Left lung (tissue), 10 donors: ENCODE measurements around the gene LAIR2. TPM values are rescaled to one million over a fixed set of nuclear protein-coding genes. Genes with fewer than 3 reads are reported as not detected.
A peak's percentile ranks its signal among the peaks of the same experiment; 100 is the strongest.
"Not testable (repeated sequence)": the region's sequence is repeated elsewhere in the genome, so short reads cannot be mapped to it uniquely, and the experiment has no call there.

ENCODE experiments used
- ATAC-seq: fragments of 200-7000 bp; cut with Tn5 transposase; one replicate; pipeline ENCODE4 v1.9.1; 2020; ENCODE audit warnings: moderate library complexity
- DNase-seq, 4 donors: peaks; one replicate each; pipeline ENCODE4 v3.0.0-alpha.2; 2013 to 2020
- H3K27ac ChIP-seq, 2 donors: fragments of 200-600 bp; sonication (generic) in 1 of 2; one replicate each; pipeline versions ENCODE4 v1.5.0 to v1.8.0; 2020 to 2021
- H3K27me3 ChIP-seq, 2 donors: fragments of 200-600 bp; sonication (generic) in 1 of 2; one replicate each; pipeline versions ENCODE4 v1.5.0 to v1.8.0; 2020 to 2021
- H3K36me3 ChIP-seq, 2 donors: fragments of 200-600 bp; sonication (generic) in 1 of 2; one replicate each; pipeline versions ENCODE4 v1.5.0 to v1.8.0; 2020 to 2021
- H3K4me1 ChIP-seq, 2 donors: fragments of 200-600 bp; one replicate each; pipeline ENCODE4 v1.8.0; 2021
- H3K4me3 ChIP-seq, 2 donors: fragments of 200-600 bp; sonication (generic) in 1 of 2; one replicate each; pipeline versions ENCODE4 v1.5.0 to v1.8.0; 2020 to 2021; ENCODE audit warnings: mild to moderate bottlenecking in 1 of 2
- H3K9me3 ChIP-seq, 2 donors: fragments of 200-600 bp; sonication (generic) in 1 of 2; one replicate each; pipeline versions ENCODE4 v1.5.0 to v1.8.0; 2020 to 2021
- intact Hi-C, 2 donors: fragments of 100-400 bp; cut with DNase I; formaldehyde crosslinking; loops; one replicate each; pipeline versions ENCODE4 v1.11.2 to v1.14.2; 2022
- polyA plus RNA-seq, 6 donors: library from polyadenylated mRNA; unstranded; fragments of 120-200 nt; gene quantifications; one replicate each; pipeline ENCODE4 v1.2.1, GENCODE V29; 2013; ENCODE audit not compliant: insufficient read length in 6 of 6
- total RNA-seq, 2 donors: library from RNA; stranded (reverse); fragmentation: NEBNext Ultra II Directional; extraction: Animal tissue kit (Norgen Biotek cat#: 25700); gene quantifications; one replicate each; pipeline ENCODE4 v1.2.1, GENCODE V29; 2021
- TF ChIP-seq, protein P1 (sequence below), 2 donors: fragments of 200-600 bp; sonication (generic) in 1 of 2; IDR thresholded peaks; one replicate each; pipeline versions ENCODE4 v1.5.0 to v1.8.0; 2021; ENCODE audit warnings: antibody characterized with exemption in 2 of 2
- donor health status: DM: no; HTN: yes; CAD: no.
- donor health status: DM: no; HTN: no; CAD: no.

Gene LAIR2
- total and polyA plus RNA-seq, 8 donors: 1.0 to 3.1 (median 1.4) TPM; not detected in 5

DNA sequence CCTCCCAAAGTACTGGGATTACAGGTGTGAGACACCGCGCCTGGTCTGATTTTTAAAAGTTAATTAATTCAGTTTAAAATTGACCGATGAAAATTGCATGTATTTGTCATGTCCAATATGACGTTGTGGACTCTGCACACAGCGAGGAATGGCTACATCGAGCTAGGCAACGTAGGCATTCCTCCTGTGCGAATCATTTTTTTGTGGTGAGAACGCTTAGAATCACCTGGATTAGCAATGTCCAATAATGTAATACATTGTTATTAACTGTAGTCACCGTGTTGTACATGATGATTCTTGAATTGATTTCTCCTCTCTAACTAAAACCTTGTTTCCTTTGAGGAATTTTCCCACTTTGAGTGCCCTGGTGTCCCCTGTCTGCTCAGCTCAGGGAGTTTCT, 3.4 kb downstream of the LAIR2 start:
- Histone ChIP-seq H3K27ac (no peak overlapping the region), H3K27me3 (peaks cover 0 to 63% of the 10 kb centered on the region in 2 donors), H3K4me3 (no peak overlapping the region), H3K9me3 (no peaks in the 10 kb centered on the region), H3K4me1 (no peaks in the 10 kb centered on the region), H3K36me3 (no peaks in the 10 kb centered on the region)
- TF ChIP-seq, protein P1, sequence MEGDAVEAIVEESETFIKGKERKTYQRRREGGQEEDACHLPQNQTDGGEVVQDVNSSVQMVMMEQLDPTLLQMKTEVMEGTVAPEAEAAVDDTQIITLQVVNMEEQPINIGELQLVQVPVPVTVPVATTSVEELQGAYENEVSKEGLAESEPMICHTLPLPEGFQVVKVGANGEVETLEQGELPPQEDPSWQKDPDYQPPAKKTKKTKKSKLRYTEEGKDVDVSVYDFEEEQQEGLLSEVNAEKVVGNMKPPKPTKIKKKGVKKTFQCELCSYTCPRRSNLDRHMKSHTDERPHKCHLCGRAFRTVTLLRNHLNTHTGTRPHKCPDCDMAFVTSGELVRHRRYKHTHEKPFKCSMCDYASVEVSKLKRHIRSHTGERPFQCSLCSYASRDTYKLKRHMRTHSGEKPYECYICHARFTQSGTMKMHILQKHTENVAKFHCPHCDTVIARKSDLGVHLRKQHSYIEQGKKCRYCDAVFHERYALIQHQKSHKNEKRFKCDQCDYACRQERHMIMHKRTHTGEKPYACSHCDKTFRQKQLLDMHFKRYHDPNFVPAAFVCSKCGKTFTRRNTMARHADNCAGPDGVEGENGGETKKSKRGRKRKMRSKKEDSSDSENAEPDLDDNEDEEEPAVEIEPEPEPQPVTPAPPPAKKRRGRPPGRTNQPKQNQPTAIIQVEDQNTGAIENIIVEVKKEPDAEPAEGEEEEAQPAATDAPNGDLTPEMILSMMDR (IDR thresholded peaks at IDR 0.05): no peak
- no peak for DNase-seq
- ATAC-seq: no peak
- intact Hi-C loops: no loop called here

DNA sequence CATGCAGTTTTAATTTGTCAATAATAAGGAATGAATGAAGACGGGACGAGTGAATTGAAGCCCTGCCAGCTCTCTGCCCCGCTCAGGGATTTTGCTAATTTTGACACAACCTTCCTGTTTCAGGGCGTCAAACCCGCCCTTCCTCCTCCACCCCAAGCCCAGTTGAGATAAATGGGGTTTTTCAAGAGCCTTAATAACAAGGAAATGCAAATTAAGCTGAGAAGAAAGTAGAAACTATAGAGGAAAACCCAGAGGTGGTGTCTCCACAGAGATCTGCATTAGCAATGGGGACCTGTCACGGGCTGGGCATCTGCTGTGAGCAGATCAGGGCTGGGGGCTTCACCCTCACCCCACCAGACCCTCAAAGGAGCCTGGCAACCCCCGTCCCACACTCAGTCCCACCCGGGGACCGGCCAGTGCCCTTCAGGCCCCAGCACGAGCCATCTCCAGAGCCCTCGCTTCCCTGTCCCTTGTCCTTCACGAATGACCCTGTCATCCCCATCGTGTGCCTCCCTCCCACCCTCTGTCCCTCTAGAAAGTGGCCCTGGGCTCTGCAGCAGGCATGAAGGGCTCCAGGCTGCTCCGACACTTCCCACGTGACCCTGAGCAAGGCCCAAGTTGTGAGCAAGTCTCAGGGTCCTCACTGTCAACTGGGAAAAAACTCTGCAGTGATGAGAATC, 4.5 kb downstream of the LAIR2 start:
- H3K9me3 ChIP-seq, ATAC-seq, intact Hi-C loops, H3K4me3 ChIP-seq, H3K4me1 ChIP-seq, H3K36me3 ChIP-seq, DNase-seq: not testable (repeated sequence)
- Histone ChIP-seq H3K27ac (peak overlapping the region in 1 of 2 donors; percentile 37), H3K27me3 (peaks cover 0 to 72% of the 10 kb centered on the region in 2 donors)

GRCh38 chr19:54507824-54508223, 5.2 kb downstream of the LAIR2 start:
- Histone ChIP-seq H3K27ac (no peak overlapping the region), H3K36me3 (no peaks in the 10 kb centered on the region), H3K9me3 (no peaks in the 10 kb centered on the region), H3K4me1 (no peaks in the 10 kb centered on the region), H3K27me3 (peaks cover 0 to 72% of the 10 kb centered on the region in 2 donors), H3K4me3 (no peak overlapping the region)
- no peak for ATAC-seq
- intact Hi-C loops: no loop called here
- TF ChIP-seq, protein P1 (IDR thresholded peaks at IDR 0.05): no peak
- DNase-seq: no peak

GRCh38 chr19:54508487-54508886, 5.9 kb downstream of the LAIR2 start:
- H3K27me3 ChIP-seq: peaks cover 0 to 72% of the 10 kb centered on the region in 2 donors
- DNase-seq, H3K4me1 ChIP-seq, H3K4me3 ChIP-seq, intact Hi-C loops, H3K9me3 ChIP-seq, H3K27ac ChIP-seq, H3K36me3 ChIP-seq: not testable (repeated sequence)
- peak; percentile 24 for ATAC-seq

DNA sequence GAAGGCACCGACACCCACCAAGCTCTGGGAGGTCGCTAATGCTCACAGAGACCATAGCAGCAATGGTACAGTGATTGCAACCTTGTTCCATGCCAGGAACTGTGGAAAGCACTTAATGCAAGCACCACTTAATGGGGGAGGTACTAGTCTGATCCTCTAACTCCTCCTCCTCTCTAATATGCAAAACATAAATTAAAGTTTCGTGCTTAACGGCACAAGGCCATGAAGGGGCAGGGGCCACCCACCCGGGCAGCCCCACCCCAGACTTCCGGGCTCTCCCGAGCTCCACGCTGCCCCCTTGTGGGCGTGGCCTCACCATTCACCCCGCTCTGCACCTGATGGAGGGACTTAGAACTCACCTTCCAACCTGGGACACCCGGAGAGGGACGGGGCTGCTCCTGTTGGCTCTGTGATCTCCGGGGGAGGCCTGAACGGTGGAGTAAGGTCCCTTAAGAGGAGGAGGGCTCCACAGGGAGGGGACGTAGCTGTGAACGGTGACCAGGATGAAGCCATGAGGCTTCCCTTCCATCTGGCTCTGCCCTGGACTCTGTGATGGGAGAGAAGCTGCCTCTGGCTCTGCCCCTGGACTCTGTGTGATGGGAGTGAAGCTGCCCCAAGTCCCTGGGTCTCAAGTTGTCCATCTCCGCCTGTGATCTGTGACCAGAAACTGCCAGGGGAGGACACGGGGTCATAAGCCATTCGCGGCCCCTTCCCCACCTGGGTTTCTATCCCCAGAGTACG, 6.7 kb downstream of the LAIR2 start:
- H3K36me3 ChIP-seq, intact Hi-C loops, DNase-seq, H3K4me3 ChIP-seq, H3K4me1 ChIP-seq, H3K9me3 ChIP-seq, H3K27ac ChIP-seq: not testable (repeated sequence)
- H3K27me3 ChIP-seq: peaks cover 0 to 67% of the 10 kb centered on the region in 2 donors
- ATAC-seq: peak; percentile 69

GRCh38 chr19:54515156-54515555, 12.5 kb downstream of the LAIR2 start:
- no peaks in the 10 kb centered on the region for H3K36me3 ChIP-seq
- H3K4me3 ChIP-seq: no peak overlapping the region
- no peak for ATAC-seq
- H3K27me3 ChIP-seq: peaks cover 0 to 72% of the 10 kb centered on the region in 2 donors
- H3K4me1 ChIP-seq: no peaks in the 10 kb centered on the region
- no peak overlapping the region for H3K27ac ChIP-seq
- TF ChIP-seq, protein P1 (IDR thresholded peaks at IDR 0.05): no peak
- H3K9me3 ChIP-seq: no peaks in the 10 kb centered on the region
- no peak for DNase-seq
- intact Hi-C loops: no loop called here
